ENCODE measurements around the gene ANK3. TPM values are rescaled to one million over a fixed set of nuclear protein-coding genes. Genes with fewer than 3 reads are reported as not detected.

ANK3 gene
- polyA plus RNA-seq, 1 donor from 2014 or later = 114 TPM

- Histone ChIP-seq H3K27ac (ENCODE audit: low read length) (no peak overlapping the region), H3K27me3 (ENCODE audit: insufficient read depth, low read depth, low read length) (no peaks in the 10 kb centered on the region), H3K4me3 (ENCODE audit: low read length) (no peak overlapping the region), H3K4me2 (ENCODE audit: low read length) (peak overlapping the region; percentile 36), H4K20me1 (ENCODE audit: insufficient read depth) (peaks cover 10% of the 10 kb centered on the region), H2AFZ (ENCODE audit: low read depth, low read length) (no peak overlapping the region), H3K79me2 (replicated peaks; ENCODE audit: insufficient read depth, low read length) (peaks cover 9% of the 10 kb centered on the region), H3K9me2 (ENCODE audit: insufficient read depth, low read length) (no peaks in the 10 kb centered on the region), H3K9ac (ENCODE audit: low read length) (no peak overlapping the region), H3K9me3 (ENCODE audit: low read length) (no peaks in the 10 kb centered on the region), H3F3A (ENCODE audit: insufficient read depth, low read length, poor library complexity, severe bottlenecking) (no peaks in the 10 kb centered on the region), H3K36me3 (ENCODE audit: insufficient read depth, low read length) (no peaks in the 10 kb centered on the region)
- TF ChIP-seq TAF1 (IDR thresholded peaks at IDR 0.05; ENCODE audit: low read depth) = no peak
- TF ChIP-seq MXI1 (conservative IDR thresholded peaks at IDR 0.05; ENCODE audit: poor library complexity, severe bottlenecking) = no peak
- no peak for TF ChIP-seq SMC3 (conservative IDR thresholded peaks at IDR 0.05; ENCODE audit: poor library complexity)
- TF ChIP-seq REST (IDR thresholded peaks at IDR 0.05; ENCODE audit: borderline replicate concordance) = no peak
Measured at GRCh38 chr10:60349426-60349825, 40.2 kb downstream of the ANK3 start.

- no peaks in the 10 kb centered on the region for H3K9me2 ChIP-seq (ENCODE audit: insufficient read depth, low read length)
- H3K9me3 ChIP-seq (ENCODE audit: low read length) = no peaks in the 10 kb centered on the region
- no peak overlapping the region for H3K27ac ChIP-seq (ENCODE audit: low read length)
- H3K79me2 ChIP-seq (replicated peaks; ENCODE audit: insufficient read depth, low read length) = peaks cover 9% of the 10 kb centered on the region
- no peak for TF ChIP-seq CTCF (IDR thresholded peaks at IDR 0.05; ENCODE audit: poor library complexity, severe bottlenecking)
- no peak for TF ChIP-seq POLR2AphosphoS5 (IDR thresholded peaks at IDR 0.05)
- no peak for TF ChIP-seq MXI1 (conservative IDR thresholded peaks at IDR 0.05; ENCODE audit: poor library complexity, severe bottlenecking)
- no peak for TF ChIP-seq REST (IDR thresholded peaks at IDR 0.05; ENCODE audit: borderline replicate concordance)
- peaks cover 8% of the 10 kb centered on the region for H4K20me1 ChIP-seq (ENCODE audit: insufficient read depth)
- no peak overlapping the region for H3K9ac ChIP-seq (ENCODE audit: low read length)
- no peak overlapping the region for H2AFZ ChIP-seq (ENCODE audit: low read depth, low read length)
- peak overlapping the region; percentile 36 for H3K4me2 ChIP-seq (ENCODE audit: low read length)
- H3K36me3 ChIP-seq (ENCODE audit: insufficient read depth, low read length) = no peaks in the 10 kb centered on the region
- H3K4me3 ChIP-seq (ENCODE audit: low read length) = peak overlapping the region; percentile 8
- no peaks in the 10 kb centered on the region for H3K27me3 ChIP-seq (ENCODE audit: insufficient read depth, low read depth, low read length)
- H3F3A ChIP-seq (ENCODE audit: insufficient read depth, low read length, poor library complexity, severe bottlenecking) = no peaks in the 10 kb centered on the region
Measured at GRCh38 chr10:60348982-60349381, 40.7 kb downstream of the ANK3 start.
